ENCODE data around the gene ITGB1BP1.

The ITGB1BP1 gene

DNA sequence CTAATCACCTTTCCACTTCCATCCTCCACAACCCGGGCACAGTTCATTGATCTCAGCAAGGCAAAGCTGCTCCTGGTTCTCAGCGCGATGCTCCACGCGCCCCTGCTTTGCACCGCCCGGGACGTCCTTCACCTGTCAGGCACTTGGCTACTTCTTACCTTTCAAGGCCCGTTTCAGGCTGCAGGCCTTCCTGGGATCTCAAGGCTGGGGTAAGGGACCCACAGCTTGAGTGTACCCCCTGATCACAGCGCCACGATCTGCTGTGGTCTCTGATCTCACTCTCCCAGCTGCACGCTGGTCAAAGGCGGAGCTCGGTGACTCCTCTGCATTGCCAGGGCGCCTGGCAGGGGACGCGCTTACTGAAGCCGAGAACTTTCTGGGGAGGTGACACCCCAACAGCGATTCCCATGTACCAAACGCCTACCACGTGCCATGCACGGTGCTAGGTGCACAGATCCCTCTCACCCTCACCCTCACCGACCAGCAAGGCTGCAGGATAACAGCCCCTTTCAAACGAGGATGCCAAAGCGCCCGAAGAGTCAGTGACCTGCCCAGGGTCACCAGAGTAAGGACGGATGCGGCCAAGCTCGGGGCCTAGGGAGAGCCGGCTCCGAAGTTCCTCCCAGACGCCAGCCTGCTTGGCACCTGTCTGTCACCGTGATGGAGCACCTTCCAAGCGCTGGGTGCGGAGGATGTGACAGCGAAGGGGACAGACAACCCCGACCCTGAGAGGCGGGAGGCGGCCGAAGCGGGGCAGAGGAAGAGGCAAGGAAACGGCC is 818 bp downstream of the ITGB1BP1 start:
- FAIRE-seq: peak; percentile 58
- peak; percentile 51 for DNase-seq (ENCODE audit: insufficient read length)
- TF ChIP-seq TAF1 (IDR thresholded peaks at IDR 0.05; ENCODE audit: borderline replicate concordance, low read depth, low read length) (no peak), POLR2AphosphoS5 (IDR thresholded peaks at IDR 0.05; ENCODE audit: low read depth, low read length) (no peak), POLR2A (IDR thresholded peaks at IDR 0.05; ENCODE audit: low read depth, low read length) (no peak)

DNA sequence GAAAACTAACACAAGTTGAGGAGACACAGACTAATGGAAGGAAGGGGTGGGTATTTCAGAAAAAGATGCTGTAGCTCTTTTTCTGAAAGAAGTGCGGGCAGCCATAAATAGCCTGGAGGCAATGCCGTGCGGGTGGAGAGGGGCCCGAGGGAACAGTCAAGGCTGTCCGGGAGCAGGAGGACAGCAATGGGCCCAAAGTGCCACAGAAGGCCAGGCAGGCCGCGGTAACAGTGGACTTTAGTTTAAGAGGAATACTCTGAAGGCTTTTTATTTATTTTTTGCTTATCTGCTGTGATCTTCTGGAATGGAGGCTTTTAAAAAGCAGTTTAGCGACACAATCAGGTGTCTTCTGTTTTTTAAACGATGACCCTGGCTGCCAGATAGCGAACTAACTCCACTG is 2.8 kb downstream of the ITGB1BP1 start:
- TF ChIP-seq POLR2A (IDR thresholded peaks at IDR 0.05; ENCODE audit: low read depth, low read length) (no peak), POLR2AphosphoS5 (IDR thresholded peaks at IDR 0.05; ENCODE audit: low read depth, low read length) (no peak), TAF1 (IDR thresholded peaks at IDR 0.05; ENCODE audit: borderline replicate concordance, low read depth, low read length) (no peak)
- FAIRE-seq: no peak

DNA sequence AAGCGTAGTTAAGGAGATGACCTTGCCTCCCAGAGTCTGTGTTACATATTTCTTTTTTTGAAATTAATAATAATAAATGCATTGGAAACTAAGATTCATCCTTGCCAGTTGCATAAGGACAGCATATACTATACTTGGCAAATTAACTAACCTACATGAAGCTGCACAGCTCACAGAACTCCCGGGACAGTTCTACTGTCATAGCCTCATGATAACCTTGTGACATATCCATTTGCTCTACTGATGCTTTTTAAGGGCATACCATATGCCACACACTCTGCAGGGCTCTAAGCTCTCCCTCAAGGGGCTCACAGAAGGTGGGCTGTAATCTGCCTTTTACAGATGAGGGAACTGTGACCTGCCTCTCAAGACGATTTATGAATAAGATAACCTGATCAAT is 3.8 kb downstream of the ITGB1BP1 start:
- TF ChIP-seq POLR2AphosphoS5 (IDR thresholded peaks at IDR 0.05; ENCODE audit: low read depth, low read length): no peak
- no peak for DNase-seq (ENCODE audit: insufficient read length)
- no peak for FAIRE-seq

More for the DNA sequence above, 2.8 kb downstream of the ITGB1BP1 start:
- DNase-seq (ENCODE audit: insufficient read length): no peak

DNA sequence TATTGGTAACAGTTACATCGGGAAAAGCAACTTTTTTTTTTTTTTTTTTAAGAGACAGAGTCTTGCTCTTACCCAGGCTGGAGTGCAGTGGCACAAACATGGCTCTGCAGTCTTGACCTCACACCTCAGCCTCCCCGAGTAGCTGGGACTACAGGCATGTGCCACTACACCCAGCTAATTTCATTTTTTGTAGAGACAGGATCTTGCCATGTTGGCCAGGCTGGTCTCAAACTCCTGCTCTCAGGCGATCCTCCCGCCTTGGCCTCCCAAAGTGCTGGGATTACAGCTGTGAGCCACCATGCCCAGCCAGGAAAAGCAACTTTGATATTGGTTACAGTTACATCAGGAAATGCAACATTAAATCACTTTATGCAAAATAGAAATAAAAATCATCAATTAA is 4.6 kb downstream of the ITGB1BP1 start:
- FAIRE-seq (no peak), DNase-seq (ENCODE audit: insufficient read length) (no peak)
- no peak for TF ChIP-seq TAF1 (IDR thresholded peaks at IDR 0.05; ENCODE audit: borderline replicate concordance, low read depth, low read length)
- no peak for TF ChIP-seq POLR2A (IDR thresholded peaks at IDR 0.05; ENCODE audit: low read depth, low read length)
- no peak for TF ChIP-seq POLR2AphosphoS5 (IDR thresholded peaks at IDR 0.05; ENCODE audit: low read depth, low read length)

DNA sequence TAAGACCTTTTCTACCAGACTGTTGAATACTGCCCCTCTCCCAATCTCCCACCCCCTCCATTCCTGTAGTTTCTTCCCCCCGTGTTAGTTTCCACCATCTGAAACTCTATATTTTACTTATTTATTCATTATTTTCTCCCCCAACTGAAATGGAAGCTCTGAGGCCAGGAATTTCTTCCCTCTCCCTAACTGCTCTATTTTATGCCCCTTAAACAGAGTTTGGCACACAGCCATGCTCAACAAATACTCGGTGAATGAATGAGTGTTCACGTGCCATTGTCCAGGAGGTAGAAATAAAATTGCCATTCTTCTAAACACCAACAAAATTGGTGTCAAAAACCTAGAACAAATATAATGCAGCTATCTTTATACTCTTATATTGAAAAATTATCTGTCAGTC is 5.6 kb downstream of the ITGB1BP1 start:
- FAIRE-seq: no peak
- DNase-seq (ENCODE audit: insufficient read length): no peak
- TF ChIP-seq POLR2AphosphoS5 (IDR thresholded peaks at IDR 0.05; ENCODE audit: low read depth, low read length) (no peak), POLR2A (IDR thresholded peaks at IDR 0.05; ENCODE audit: low read depth, low read length) (no peak), TAF1 (IDR thresholded peaks at IDR 0.05; ENCODE audit: borderline replicate concordance, low read depth, low read length) (no peak)

DNA sequence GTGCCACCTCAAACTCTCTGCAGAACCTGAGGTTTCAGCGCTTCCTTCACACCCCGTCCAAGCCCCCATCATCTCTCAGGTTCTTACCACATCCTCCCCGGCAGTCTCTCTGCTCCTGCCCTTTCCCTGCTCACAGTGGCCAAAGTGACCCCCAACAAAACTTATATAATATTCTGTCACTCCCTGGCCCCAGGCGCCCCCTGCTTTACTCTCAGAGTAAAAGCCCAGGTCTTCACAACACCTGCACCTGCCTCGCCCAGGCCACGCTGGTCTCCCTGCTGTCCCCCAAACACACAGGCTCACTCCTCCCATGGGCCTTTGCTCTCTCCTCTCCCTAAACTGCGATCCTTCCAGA is 6.4 kb downstream of the ITGB1BP1 start:
- DNase-seq (ENCODE audit: insufficient read length) (no peak), FAIRE-seq (no peak)
- no peak for TF ChIP-seq TAF1 (IDR thresholded peaks at IDR 0.05; ENCODE audit: borderline replicate concordance, low read depth, low read length)
- no peak for TF ChIP-seq POLR2A (IDR thresholded peaks at IDR 0.05; ENCODE audit: low read depth, low read length)
- TF ChIP-seq POLR2AphosphoS5 (IDR thresholded peaks at IDR 0.05; ENCODE audit: low read depth, low read length): no peak

DNA sequence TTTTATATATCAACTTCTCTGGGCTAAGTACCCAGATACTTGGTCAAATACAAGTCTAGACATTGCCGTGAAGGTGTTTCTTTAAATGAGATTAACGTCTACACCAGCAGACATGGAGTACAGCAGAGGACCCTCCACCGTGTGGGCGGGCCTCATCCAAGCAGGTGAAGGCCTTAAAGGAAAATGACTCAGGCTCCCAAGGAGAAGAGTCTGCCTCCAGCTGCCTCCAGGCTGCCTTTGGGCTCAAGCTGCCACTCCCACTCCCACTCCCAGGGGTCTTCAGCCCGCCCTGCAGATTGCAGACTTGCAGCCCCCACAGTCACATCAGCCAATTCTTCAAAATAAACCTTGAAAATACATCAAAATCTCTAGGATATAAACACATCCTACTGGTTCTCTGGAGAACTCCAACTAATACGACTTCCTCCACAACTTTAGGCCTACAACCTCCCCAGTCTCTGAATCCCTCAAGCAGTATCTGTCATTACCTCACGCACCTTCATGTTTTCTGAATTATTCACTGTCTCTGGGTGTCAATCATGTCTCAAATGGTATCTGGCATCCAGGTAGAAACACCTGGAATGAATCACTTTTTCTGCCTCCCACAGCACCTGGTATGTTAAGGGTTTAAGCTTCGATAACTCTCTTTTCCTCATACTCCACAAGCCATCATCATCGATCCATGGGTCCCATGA is 6.9 kb downstream of the ITGB1BP1 start:
- no peak for TF ChIP-seq POLR2A (IDR thresholded peaks at IDR 0.05; ENCODE audit: low read depth, low read length)
- no peak for TF ChIP-seq TAF1 (IDR thresholded peaks at IDR 0.05; ENCODE audit: borderline replicate concordance, low read depth, low read length)
- no peak for TF ChIP-seq POLR2AphosphoS5 (IDR thresholded peaks at IDR 0.05; ENCODE audit: low read depth, low read length)
- FAIRE-seq (no peak), DNase-seq (ENCODE audit: insufficient read length) (no peak)

DNA sequence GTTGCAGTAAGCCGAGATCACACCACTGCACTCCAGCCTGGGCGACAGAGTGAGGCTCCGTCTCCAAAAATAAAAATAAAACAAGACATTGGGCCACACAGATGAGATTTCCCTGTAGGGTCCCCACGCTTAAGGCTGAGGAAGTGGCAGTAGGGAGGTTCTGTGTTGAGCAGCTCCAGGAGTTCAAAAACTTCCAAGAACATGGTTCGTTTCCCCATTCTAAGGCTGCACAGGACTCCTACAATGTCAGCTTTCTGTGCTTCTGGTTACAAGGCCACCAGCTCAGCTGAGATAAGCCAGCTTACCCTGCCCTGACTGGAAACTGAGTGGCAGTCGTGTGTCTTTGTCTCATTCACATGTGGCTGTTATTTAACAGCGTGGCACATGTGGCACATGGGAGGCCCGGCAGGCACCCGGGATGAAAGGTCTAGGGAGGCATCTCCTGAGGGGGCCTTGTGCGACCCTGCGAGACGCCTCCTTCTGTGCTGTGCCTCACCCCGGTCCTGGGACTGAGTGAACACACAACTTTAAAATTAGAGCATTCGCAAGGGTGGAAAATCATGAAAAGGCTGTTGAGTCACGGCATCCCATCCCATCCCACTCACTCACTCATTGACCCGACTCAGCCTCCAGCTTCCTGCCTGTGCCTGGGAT is 7.7 kb downstream of the ITGB1BP1 start:
- TF ChIP-seq POLR2AphosphoS5 (IDR thresholded peaks at IDR 0.05; ENCODE audit: low read depth, low read length) (no peak), POLR2A (IDR thresholded peaks at IDR 0.05; ENCODE audit: low read depth, low read length) (no peak), TAF1 (IDR thresholded peaks at IDR 0.05; ENCODE audit: borderline replicate concordance, low read depth, low read length) (no peak)
- no peak for FAIRE-seq
- DNase-seq (ENCODE audit: insufficient read length): no peak

DNA sequence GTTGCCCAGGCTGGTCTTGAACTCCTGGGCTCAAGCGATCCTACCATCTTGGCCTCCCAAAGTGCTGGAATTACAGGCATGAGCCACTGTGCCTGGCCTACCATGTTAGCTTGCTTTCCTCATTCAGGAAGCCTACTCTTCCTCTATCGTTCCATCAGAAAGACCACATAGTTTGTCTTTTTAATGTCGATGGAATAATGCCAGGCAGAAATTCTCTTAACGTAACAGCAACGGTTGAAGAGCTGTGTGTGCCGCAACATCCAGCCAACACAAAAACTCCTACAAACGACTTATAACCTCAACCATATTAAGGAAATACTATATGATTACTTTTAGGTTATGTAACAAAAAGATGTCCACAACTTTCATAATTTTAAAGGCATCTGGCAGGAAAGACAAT is 10.5 kb downstream of the ITGB1BP1 start:
- DNase-seq (ENCODE audit: insufficient read length): no peak
- TF ChIP-seq POLR2AphosphoS5 (IDR thresholded peaks at IDR 0.05; ENCODE audit: low read depth, low read length) (no peak), TAF1 (IDR thresholded peaks at IDR 0.05; ENCODE audit: borderline replicate concordance, low read depth, low read length) (no peak), POLR2A (IDR thresholded peaks at IDR 0.05; ENCODE audit: low read depth, low read length) (no peak)
- FAIRE-seq: no peak

DNA sequence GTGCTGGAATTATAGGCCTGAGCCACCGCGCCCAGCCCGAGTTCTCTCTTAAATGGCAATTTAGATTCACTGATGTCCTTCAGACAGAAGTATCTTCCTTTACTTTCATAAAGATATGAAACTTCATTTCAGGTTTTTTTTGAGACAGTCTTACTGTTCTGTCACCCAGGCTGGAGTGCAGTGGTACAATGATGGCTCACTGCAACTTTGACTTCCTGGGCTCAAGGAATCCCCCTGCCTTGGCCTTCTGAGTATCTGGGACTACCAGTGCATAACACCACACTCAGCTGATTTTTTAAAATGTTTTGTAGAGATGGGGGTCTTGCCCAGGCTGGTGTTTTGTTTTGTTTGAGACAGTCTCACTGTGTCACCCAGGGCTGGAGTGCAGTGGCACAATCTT is 13.2 kb downstream of the ITGB1BP1 start:
- TF ChIP-seq TAF1 (IDR thresholded peaks at IDR 0.05; ENCODE audit: borderline replicate concordance, low read depth, low read length) (no peak), POLR2A (IDR thresholded peaks at IDR 0.05; ENCODE audit: low read depth, low read length) (no peak), POLR2AphosphoS5 (IDR thresholded peaks at IDR 0.05; ENCODE audit: low read depth, low read length) (no peak)
- DNase-seq (ENCODE audit: insufficient read length): no peak
- FAIRE-seq: no peak

DNA sequence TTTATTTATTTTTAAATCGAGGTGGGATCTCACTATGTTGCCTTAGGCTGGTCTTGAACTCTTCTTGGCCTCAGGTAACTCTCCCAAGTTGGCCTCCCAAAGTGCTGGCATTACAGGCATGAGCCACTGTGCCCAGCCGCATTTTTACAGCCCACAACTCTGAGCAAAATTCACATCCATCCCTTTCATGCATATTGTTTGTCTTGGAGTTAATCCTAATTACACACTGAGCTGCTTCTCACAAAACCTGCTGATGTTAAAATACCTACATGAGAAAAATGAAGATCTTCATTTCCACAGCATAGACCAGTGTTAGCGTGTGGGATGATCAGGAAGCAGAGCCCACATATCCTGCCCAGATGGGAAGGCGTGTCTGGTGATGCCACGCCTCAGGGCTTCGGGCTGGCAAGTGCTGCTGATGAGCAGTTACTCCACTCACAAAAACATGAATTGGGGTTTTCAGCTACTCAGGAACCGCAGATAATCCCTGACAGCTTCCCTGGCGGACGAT is 14.6 kb downstream of the ITGB1BP1 start:
- FAIRE-seq: no peak
- no peak for TF ChIP-seq POLR2AphosphoS5 (IDR thresholded peaks at IDR 0.05; ENCODE audit: low read depth, low read length)
- no peak for TF ChIP-seq TAF1 (IDR thresholded peaks at IDR 0.05; ENCODE audit: borderline replicate concordance, low read depth, low read length)
- TF ChIP-seq POLR2A (IDR thresholded peaks at IDR 0.05; ENCODE audit: low read depth, low read length): no peak
- DNase-seq (ENCODE audit: insufficient read length): no peak
